22Rv1 (cell line): ENCODE measurements around the gene EML6.
"Not testable (repeated sequence)": the region's sequence is repeated elsewhere in the genome, so short reads cannot be mapped to it uniquely, and the experiment has no call there.

ENCODE experiments used
- H3K27ac ChIP-seq: fragments of 450-650 bp; 2 replicates; pipeline ENCODE4 v1.5.1; 2017
- ZFX ChIP-seq: fragments of 450-650 bp; IDR thresholded peaks from 2 replicates; pipeline ENCODE4 v1.6.1; 2017; ENCODE audit warnings: antibody characterized with exemption, borderline replicate concordance
- TF ChIP-seq, protein P1 (sequence below): fragments of 450-650 bp; IDR thresholded peaks from 2 replicates; pipeline ENCODE4 v1.5.1; 2017; ENCODE audit warnings: mild to moderate bottlenecking

The EML6 gene

DNA sequence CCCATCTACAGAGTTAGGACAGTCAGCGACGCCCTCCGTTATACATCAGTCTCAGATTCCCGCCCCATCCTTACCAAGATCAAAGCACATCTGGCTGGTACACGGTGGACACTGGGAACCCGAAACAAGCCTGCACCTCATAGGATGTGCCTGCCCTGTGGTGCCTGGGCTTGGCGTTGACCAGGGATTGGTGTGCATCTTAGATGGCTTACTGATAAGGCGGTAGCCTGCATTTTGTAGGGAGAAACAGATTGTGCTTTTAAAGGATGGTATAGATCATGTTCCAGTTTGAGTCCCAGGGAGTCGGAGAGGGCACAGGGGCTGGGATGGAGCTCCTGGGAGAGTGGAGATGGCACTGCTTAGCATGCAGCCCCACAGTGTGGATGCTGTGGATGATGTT, 108.0 kb downstream of the EML6 start:
- no peak for TF ChIP-seq ZFX
- TF ChIP-seq, protein P1, sequence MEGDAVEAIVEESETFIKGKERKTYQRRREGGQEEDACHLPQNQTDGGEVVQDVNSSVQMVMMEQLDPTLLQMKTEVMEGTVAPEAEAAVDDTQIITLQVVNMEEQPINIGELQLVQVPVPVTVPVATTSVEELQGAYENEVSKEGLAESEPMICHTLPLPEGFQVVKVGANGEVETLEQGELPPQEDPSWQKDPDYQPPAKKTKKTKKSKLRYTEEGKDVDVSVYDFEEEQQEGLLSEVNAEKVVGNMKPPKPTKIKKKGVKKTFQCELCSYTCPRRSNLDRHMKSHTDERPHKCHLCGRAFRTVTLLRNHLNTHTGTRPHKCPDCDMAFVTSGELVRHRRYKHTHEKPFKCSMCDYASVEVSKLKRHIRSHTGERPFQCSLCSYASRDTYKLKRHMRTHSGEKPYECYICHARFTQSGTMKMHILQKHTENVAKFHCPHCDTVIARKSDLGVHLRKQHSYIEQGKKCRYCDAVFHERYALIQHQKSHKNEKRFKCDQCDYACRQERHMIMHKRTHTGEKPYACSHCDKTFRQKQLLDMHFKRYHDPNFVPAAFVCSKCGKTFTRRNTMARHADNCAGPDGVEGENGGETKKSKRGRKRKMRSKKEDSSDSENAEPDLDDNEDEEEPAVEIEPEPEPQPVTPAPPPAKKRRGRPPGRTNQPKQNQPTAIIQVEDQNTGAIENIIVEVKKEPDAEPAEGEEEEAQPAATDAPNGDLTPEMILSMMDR = no peak

DNA sequence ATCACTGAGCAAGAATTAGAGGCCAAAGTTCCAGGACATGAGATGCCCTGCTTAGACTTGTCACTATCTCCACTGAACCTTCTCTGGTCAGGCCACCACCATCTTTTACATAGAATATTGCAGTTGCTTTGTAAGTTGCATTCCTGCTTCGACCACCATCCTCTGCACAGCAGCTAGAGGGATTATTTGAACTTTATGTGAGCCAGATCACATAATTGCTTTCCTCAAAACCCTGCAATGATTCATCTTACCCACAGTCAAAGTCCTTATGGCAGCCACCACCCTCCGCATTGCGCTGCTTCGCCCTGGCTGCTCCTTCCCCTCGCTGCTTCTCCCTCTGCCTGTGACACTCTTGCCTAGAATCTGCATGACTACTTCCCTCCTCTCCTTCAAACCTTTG, 111.3 kb downstream of the EML6 start:
- TF ChIP-seq, protein P1 = no peak
- TF ChIP-seq ZFX = no peak

More for the DNA sequence above, 108.0 kb downstream of the EML6 start:
- H3K27ac ChIP-seq = no peak overlapping the region

DNA sequence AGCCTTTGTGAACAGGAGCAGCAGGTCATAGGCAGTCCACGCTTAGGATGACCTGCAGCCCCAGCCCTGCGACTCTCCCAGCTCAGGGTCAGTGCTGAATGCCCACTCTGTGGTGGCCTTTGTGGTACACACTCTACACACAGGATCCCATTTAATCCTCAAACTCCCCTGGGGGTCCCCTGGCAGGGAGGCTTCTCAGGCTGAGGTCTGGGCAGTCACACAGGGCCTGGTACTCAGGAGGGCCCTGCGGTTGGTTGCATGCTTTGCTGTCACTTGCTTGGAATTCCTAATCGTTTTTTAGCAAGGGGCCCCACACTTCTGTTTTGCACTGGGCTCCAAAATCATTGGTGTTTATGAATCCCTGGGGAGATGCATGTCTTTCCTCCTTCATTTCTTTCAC, 113.0 kb downstream of the EML6 start:
- no peak for TF ChIP-seq ZFX
- H3K27ac ChIP-seq = no peak overlapping the region

More for the DNA sequence above, 111.3 kb downstream of the EML6 start:
- H3K27ac ChIP-seq = no peak overlapping the region

DNA sequence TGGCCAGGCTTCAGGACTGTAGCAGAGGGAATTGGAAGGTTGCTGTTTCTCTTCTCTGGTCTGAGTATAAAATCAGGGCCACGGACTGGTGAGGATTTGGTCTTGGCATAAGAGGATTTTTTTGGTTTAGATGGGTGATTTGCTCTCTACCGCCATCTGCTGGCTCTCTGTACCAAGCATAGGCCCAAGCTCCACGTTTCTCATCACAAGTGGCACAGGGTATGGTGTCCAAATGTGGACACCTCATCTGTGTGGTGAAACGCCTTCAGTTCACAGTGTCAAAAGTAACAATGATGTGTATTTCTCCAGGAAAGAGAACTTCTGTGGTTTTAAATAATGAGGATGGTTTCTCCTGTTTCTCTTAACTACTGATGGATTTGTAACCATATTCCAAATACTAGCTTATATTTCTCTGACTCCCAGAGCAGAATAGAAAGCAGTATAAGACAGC, 115.1 kb downstream of the EML6 start:
- no peak overlapping the region for H3K27ac ChIP-seq
- TF ChIP-seq, protein P1 = peak; percentile 95
- no peak for TF ChIP-seq ZFX

DNA sequence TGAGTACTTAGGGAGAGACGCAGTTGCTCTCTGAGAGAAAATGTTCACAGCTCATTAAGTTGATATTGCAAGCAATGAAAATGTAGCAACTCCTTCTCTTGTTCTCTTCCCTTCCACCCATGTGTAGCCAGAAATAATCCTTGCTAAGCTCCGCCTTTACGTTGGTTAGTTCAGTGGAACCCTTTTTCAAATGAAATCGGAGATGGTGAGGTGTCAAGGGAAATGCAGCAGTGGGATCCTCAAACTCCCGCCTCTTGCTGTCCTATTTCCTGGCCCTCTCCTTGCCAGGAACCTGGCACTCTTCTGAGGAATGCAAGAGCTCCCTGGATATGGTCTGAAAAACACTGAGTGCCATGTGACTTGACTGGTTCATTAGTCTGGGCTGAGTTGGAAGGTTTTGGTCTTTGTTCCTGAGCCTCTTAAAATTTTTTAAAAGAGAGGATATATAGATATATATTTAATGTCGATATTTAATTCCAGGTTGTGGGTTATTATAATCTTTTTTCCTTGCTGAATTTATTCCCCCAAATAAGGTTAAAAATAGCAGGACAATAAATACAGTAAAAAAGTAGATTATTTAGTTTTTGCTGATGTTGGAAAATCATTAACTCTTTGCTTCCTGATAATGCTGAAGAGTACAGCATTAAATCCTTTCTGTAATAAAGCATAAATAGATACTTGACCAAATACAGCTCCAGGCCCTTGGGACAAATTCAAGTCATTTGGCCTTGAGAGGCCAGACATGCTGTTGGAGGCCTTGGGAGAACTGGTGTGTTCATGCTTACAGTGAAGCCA, 116.2 kb downstream of the EML6 start:
- H3K27ac ChIP-seq = 0 out of 2 replicates have a peak overlapping the region, but pooled peaks have one; percentile 41

DNA sequence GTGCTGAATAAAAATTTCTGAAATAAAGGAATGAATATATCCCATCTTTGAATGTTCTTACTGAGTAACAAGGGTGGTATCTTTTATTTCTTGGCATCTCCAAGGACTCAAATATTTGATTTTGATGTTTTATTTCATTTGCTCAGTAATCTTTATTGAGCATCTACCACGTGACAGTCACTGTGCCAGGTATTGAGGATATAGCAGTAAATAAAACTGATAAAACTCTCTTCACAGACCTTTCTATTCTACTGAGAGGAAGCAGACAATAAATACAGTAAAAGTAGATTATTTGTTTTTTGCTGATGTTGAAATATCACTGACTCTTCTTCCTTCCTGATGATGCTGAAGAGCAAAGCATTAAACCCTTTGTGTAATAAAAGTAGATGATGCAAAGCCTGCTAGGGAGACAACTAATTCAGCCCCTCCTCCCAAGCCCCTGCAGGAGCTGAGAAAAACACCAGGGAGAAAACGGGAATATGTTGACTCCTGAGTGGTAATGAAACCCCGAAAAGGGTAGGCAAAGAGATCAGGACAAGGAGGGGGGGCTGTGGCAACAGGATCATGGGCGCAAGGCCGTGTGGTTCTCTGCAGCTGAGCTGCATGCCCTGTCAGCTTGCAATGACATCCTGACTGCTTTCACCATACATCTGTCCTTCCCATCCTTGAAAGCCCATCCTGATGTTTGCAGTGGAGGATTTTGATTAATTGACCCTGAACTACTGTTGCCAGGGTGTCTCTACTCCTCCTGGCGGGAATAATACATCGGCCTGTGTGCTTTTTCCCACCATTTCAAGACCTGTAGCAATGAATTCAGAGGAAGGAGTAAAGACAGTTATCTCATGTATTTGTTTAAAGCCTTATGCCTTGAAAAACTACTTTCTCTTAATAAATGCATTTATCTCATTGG, 117.4 kb downstream of the EML6 start:
- H3K27ac ChIP-seq = peak overlapping the region; percentile 41; the same call in 1 of the 2 replicates
- TF ChIP-seq, protein P1 = no peak
- no peak for TF ChIP-seq ZFX

More for the DNA sequence above, 116.2 kb downstream of the EML6 start:
- TF ChIP-seq, protein P1 = no peak
- no peak for TF ChIP-seq ZFX

DNA sequence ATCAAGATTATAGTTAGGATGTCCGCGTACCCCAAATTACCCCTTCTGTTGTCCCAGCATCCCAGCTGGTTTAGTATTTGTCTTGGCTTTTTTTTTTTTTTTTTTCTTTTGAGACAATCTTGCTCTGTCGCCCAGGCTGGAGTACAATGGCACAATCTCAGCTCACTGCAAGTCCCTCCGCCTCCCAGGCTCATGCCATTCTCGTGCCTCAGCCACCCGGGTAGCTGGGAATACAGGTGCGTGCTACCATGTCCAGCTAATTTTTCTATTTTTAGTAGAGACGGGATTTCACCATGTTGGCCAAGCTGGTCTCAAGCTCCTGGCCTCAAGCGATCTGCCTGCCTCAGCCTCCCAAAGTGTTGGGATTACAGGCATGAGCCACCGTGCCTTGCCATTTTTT, 118.0 kb downstream of the EML6 start:
- H3K27ac ChIP-seq = not testable (repeated sequence)

DNA sequence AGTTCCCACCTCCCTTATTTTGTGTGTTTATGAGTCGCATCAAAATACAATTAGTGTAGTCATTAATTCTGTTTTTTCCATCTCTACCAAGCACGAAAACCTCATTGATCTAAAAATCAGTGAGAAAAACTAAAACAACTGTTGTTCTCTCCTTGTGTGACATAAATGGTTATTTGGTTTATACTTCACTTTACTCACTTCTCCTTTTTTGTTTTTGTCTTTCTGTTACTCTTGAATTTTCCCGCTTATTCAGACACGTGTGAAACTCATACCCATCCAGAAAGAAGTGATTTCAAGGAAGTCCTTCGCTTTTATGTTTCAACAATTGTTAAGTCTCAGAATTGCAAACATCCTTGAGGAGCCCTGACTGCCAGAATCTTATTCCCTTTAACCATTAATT, 121.6 kb downstream of the EML6 start:
- no peak for TF ChIP-seq ZFX
- TF ChIP-seq, protein P1 = no peak
- H3K27ac ChIP-seq = no peak overlapping the region
